NCI-H1436 (cell line): ENCODE results near the gene AMOTL2.

Source experiments
- DNase-seq: peaks from one replicate; lab custom pipeline; 2025; lab: John Stamatoyannopoulos, UW

AMOTL2 gene

GRCh38 chr3:134353171-134353825, 20.9 kb downstream of the AMOTL2 start:
- no peak for DNase-seq

GRCh38 chr3:134352031-134352671, 22.1 kb downstream of the AMOTL2 start:
- no peak for DNase-seq

GRCh38 chr3:134351427-134351826, 22.8 kb downstream of the AMOTL2 start:
- no peak for DNase-seq

GRCh38 chr3:134350861-134351311, 23.4 kb downstream of the AMOTL2 start:
- DNase-seq: no peak

GRCh38 chr3:134350266-134350665, 24.0 kb downstream of the AMOTL2 start:
- no peak for DNase-seq

GRCh38 chr3:134348524-134348923, 25.7 kb downstream of the AMOTL2 start:
- DNase-seq: no peak

GRCh38 chr3:134347551-134347950, 26.7 kb downstream of the AMOTL2 start:
- DNase-seq: no peak

GRCh38 chr3:134346744-134347143, 27.5 kb downstream of the AMOTL2 start:
- no peak for DNase-seq

GRCh38 chr3:134345202-134345601, 29.0 kb downstream of the AMOTL2 start:
- DNase-seq: no peak

GRCh38 chr3:134344560-134344959, 29.7 kb downstream of the AMOTL2 start:
- DNase-seq: no peak

GRCh38 chr3:134342259-134342658, 32.0 kb downstream of the AMOTL2 start:
- no peak for DNase-seq

GRCh38 chr3:134341389-134341788, 32.9 kb downstream of the AMOTL2 start:
- no peak for DNase-seq

- no peak for DNase-seq
Measured at GRCh38 chr3:134340982-134341365, 33.3 kb downstream of the AMOTL2 start.

- no peak for DNase-seq
Measured at GRCh38 chr3:134340362-134340981, 33.8 kb downstream of the AMOTL2 start.

GRCh38 chr3:134339913-134340312, 34.3 kb downstream of the AMOTL2 start:
- DNase-seq: no peak

- DNase-seq: no peak
Measured at GRCh38 chr3:134339331-134339730, 34.9 kb downstream of the AMOTL2 start.

GRCh38 chr3:134338516-134339261, 35.6 kb downstream of the AMOTL2 start:
- DNase-seq: no peak

GRCh38 chr3:134338201-134338512, 36.1 kb downstream of the AMOTL2 start:
- DNase-seq: no peak

GRCh38 chr3:134337511-134338200, 36.6 kb downstream of the AMOTL2 start:
- no peak for DNase-seq

- no peak for DNase-seq
Measured at GRCh38 chr3:134337071-134337482, 37.2 kb downstream of the AMOTL2 start.

- DNase-seq: no peak
Measured at GRCh38 chr3:134336587-134336986, 37.7 kb downstream of the AMOTL2 start.

GRCh38 chr3:134334901-134335280, 39.4 kb downstream of the AMOTL2 start:
- no peak for DNase-seq
